Epithelial cell of esophagus (primary cell): Measurements from ENCODE around the gene CIDEA.
A peak's percentile ranks its signal among the peaks of the same experiment; 100 is the strongest.

Experiments
- DNase-seq: peaks from one replicate; pipeline ENCODE4 v3.0.0; 2010; ENCODE audit warnings: low read depth
- H3K4me3 ChIP-seq: 2 replicates; pipeline ENCODE4 v1.5.1; 2011; ENCODE audit warnings: mild to moderate bottlenecking, low read length, control low read depth
- CTCF ChIP-seq: IDR thresholded peaks from 2 replicates; pipeline ENCODE4 v1.5.1; 2011; ENCODE audit warnings: low read depth, mild to moderate bottlenecking, low read length, control low read depth, inconsistent platforms; ENCODE audit not compliant: insufficient read depth; ENCODE audit errors: missing control alignments

The CIDEA gene

GRCh38 chr18:12304351-12305210, 50.4 kb downstream of the CIDEA start:
- DNase-seq: peak; percentile 89
- no peak for TF ChIP-seq CTCF
- no peak overlapping the region for H3K4me3 ChIP-seq

- no peak for TF ChIP-seq CTCF
- no peak for DNase-seq
- no peak overlapping the region for H3K4me3 ChIP-seq
These were observed 51.0 kb downstream of the CIDEA start for GRCh38 chr18:12305211-12305610.

GRCh38 chr18:12305930-12306629, 51.9 kb downstream of the CIDEA start:
- DNase-seq: no peak
- no peak for TF ChIP-seq CTCF
- no peak overlapping the region for H3K4me3 ChIP-seq

GRCh38 chr18:12306752-12307700, 52.9 kb downstream of the CIDEA start:
- H3K4me3 ChIP-seq: peak overlapping the region; percentile 45
- peak; percentile 11 for TF ChIP-seq CTCF
- peak; percentile 59 for DNase-seq

GRCh38 chr18:12307701-12308385, 53.7 kb downstream of the CIDEA start, which contains the start of gene TUBB6:
TUBB6 (plus strand) TSS chr18:12308241; CDS start chr18:12308293, 52 bp downstream.
- H3K4me3 ChIP-seq: peak within 1 kb of the TSS; percentile 80
- DNase-seq: peak; percentile 81
- no peak for TF ChIP-seq CTCF
